ENCODE results near the gene RGMA. TPM values are rescaled to one million over a fixed set of nuclear protein-coding genes. Genes with fewer than 3 reads are reported as not detected.

RGMA gene
- total RNA-seq, 4 donors from 2014 or later, result 5.6 to 12.8 (median 8.5) TPM

GRCh38 chr15:93111451-93111850, 22.4 kb upstream of the RGMA start:
- ATAC-seq (ENCODE audit: low FRiP score) (no peak), DNase-seq (ENCODE audit: low spot score) (no peak)
- TF ChIP-seq CTCF (IDR thresholded peaks at IDR 0.05), result no peak

GRCh38 chr15:93110502-93111040, 21.6 kb upstream of the RGMA start:
- no peak for DNase-seq (ENCODE audit: low spot score)
- no peak for ATAC-seq (ENCODE audit: low FRiP score)
- TF ChIP-seq CTCF (IDR thresholded peaks at IDR 0.05), result no peak

- no peak for TF ChIP-seq CTCF (IDR thresholded peaks at IDR 0.05)
- no peak for ATAC-seq (ENCODE audit: low FRiP score)
- no peak for DNase-seq (ENCODE audit: low spot score)
These were observed 20.5 kb upstream of the RGMA start for GRCh38 chr15:93109336-93110102.

GRCh38 chr15:93107646-93108045, 18.6 kb upstream of the RGMA start:
- ATAC-seq (ENCODE audit: low FRiP score) (no peak), DNase-seq (ENCODE audit: low spot score) (no peak)
- no peak for TF ChIP-seq CTCF (IDR thresholded peaks at IDR 0.05)

- TF ChIP-seq CTCF (IDR thresholded peaks at IDR 0.05), result no peak
- ATAC-seq (ENCODE audit: low FRiP score) (no peak), DNase-seq (ENCODE audit: low spot score) (no peak)
These were observed 16.5 kb upstream of the RGMA start for GRCh38 chr15:93105485-93105884.

- ATAC-seq (ENCODE audit: low FRiP score), result no peak
- no peak for TF ChIP-seq CTCF (IDR thresholded peaks at IDR 0.05)
- DNase-seq (ENCODE audit: low spot score), result no peak
These were observed 14.8 kb upstream of the RGMA start for GRCh38 chr15:93103823-93104222.

GRCh38 chr15:93102211-93102610, 13.2 kb upstream of the RGMA start:
- TF ChIP-seq CTCF (IDR thresholded peaks at IDR 0.05), result no peak
- ATAC-seq (ENCODE audit: low FRiP score), result no peak
- no peak for DNase-seq (ENCODE audit: low spot score)
